ENCODE results near the gene RSPRY1. TPM values are rescaled to one million over a fixed set of nuclear protein-coding genes. Genes with fewer than 3 reads are reported as not detected.

Gene RSPRY1
- 36.1 and 45.6 TPM in 2 replicates for total RNA-seq

GRCh38 chr16:57185945-57186871 is at the start of gene RSPRY1, which contains the start of gene PSME3IP1:
Gene RSPRY1 (plus strand): TSS chr16:57186329. CDS start chr16:57204659, 18,330 bp downstream.
Gene PSME3IP1 (minus strand): TSS chr16:57186039. CDS start chr16:57173854, 12,185 bp downstream.

GRCh38 chr16:57244767-57245471 is 58.8 kb downstream of the RSPRY1 start, which contains the start of gene ARL2BP:
Gene ARL2BP (plus strand): TSS chr16:57245259. CDS start chr16:57245368, 109 bp downstream.

GRCh38 chr16:57284209-57284951 is 98.3 kb downstream of the RSPRY1 start, which contains the start of gene PLLP:
Gene PLLP (minus strand): TSS chr16:57284672. CDS start chr16:57284540, 132 bp downstream.

Other genes with a start within 250 kb of the RSPRY1 start
- not detected in 2 replicates for gene CETP, start 224.4 kb upstream of the RSPRY1 start, total RNA-seq
- 0.43 and 1.7 TPM in 2 replicates for gene NLRC5, start 196.8 kb upstream of the RSPRY1 start, total RNA-seq
- gene CPNE2, start 93.7 kb upstream of the RSPRY1 start, total RNA-seq, result 9.8 and 17.4 TPM in 2 replicates
- 46.5 and 47.7 TPM in 2 replicates for gene PSME3IP1, start 290 bp upstream of the RSPRY1 start, total RNA-seq
- gene ARL2BP, start 58.9 kb downstream of the RSPRY1 start, total RNA-seq, result 72.5 and 87.2 TPM in 2 replicates
- 15.4 and 37.1 TPM in 2 replicates for gene PLLP, start 98.3 kb downstream of the RSPRY1 start, total RNA-seq
- gene CCL22, start 172.5 kb downstream of the RSPRY1 start, total RNA-seq, result not detected in 2 replicates
- gene CX3CL1, start 186.2 kb downstream of the RSPRY1 start, total RNA-seq, result 2.4 TPM in 1 of 2 replicates, not detected in the other
- not detected in 2 replicates for gene CCL17, start 218.4 kb downstream of the RSPRY1 start, total RNA-seq

Data from tracheal epithelial cell (primary cell).